WTC11 (cell line): ENCODE measurements around the gene NPDC1. TPM values are rescaled to one million over a fixed set of nuclear protein-coding genes. Genes with fewer than 3 reads are reported as not detected.

Experiments
- ATAC-seq: fragments of 200-7000 bp; cut with Tn5 transposase; 2 replicates; pipeline ENCODE4 v1.10.0; 2021; ENCODE audit warnings: mild to moderate bottlenecking, moderate library complexity
- CTCF ChIA-PET: fragments of 300-600 bp; sonication (Branson Sonifier 250); formaldehyde crosslinking; loops from one replicate; lab custom pipeline; 2021; ENCODE audit warnings: antibody characterized with exemption; lab: Charles Lee
- POLR2A ChIA-PET: fragments of 350-600 bp; sonication (Branson Sonifier 250); formaldehyde crosslinking; loops from one replicate; lab custom pipeline; 2021; ENCODE audit warnings: antibody characterized with exemption; lab: Charles Lee
- DNase-seq: peaks from one replicate; pipeline ENCODE4 v3.0.0; 2021; ENCODE audit warnings: low spot score
- H3K27ac Mint-ChIP-seq: 2 replicates; pipeline ENCODE4 v1.8.0; 2021; ENCODE audit warnings: mixed read lengths
- H3K27me3 Mint-ChIP-seq: 2 replicates; pipeline ENCODE4 v1.8.0; 2021; ENCODE audit warnings: low read depth, mild to moderate bottlenecking, moderate library complexity, mixed read lengths
- H3K36me3 Mint-ChIP-seq: 2 replicates; pipeline ENCODE4 v1.8.0; 2021; ENCODE audit warnings: mixed read lengths
- H3K4me1 Mint-ChIP-seq: 2 replicates; pipeline ENCODE4 v1.8.0; 2022; ENCODE audit warnings: mixed read lengths
- H3K4me3 Mint-ChIP-seq: 2 replicates; pipeline ENCODE4 v1.8.0; 2021; ENCODE audit warnings: mild to moderate bottlenecking, moderate library complexity, mixed read lengths
- H3K9me3 Mint-ChIP-seq: 2 replicates; pipeline ENCODE4 v1.8.0; 2021; ENCODE audit warnings: mixed read lengths
- CBFB ChIP-seq: sonication (generic); formaldehyde crosslinking; IDR thresholded peaks from 2 replicates; pipeline ENCODE4 v1.8.1; 2022; ENCODE audit warnings: mild to moderate bottlenecking, low read depth, missing genetic modification reagents
- CREM ChIP-seq: sonication (generic); formaldehyde crosslinking; IDR thresholded peaks from 2 replicates; pipeline ENCODE4 v1.8.1; 2022; ENCODE audit warnings: mild to moderate bottlenecking, missing genetic modification reagents, moderate library complexity
- ETV6 ChIP-seq: sonication (generic); formaldehyde crosslinking; IDR thresholded peaks from 2 replicates; pipeline ENCODE4 v1.8.1; 2022; ENCODE audit warnings: mild to moderate bottlenecking, missing genetic modification reagents
- FOXK1 ChIP-seq: sonication (generic); formaldehyde crosslinking; IDR thresholded peaks from 2 replicates; pipeline ENCODE4 v1.8.0; 2022; ENCODE audit warnings: mild to moderate bottlenecking, moderate library complexity, missing genetic modification reagents
- FOXP1 ChIP-seq: sonication (generic); formaldehyde crosslinking; IDR thresholded peaks from 2 replicates; pipeline ENCODE4 v1.8.0; 2022; ENCODE audit warnings: missing genetic modification reagents, mild to moderate bottlenecking, moderate library complexity, borderline replicate concordance
- GTF2I ChIP-seq: fragments of 250-450 bp; sonication (Bioruptor Pico); conservative IDR thresholded peaks from 2 replicates; pipeline ENCODE4 v1.4.0; 2021; ENCODE audit warnings: mild to moderate bottlenecking
- HMGA2 ChIP-seq: fragments of 250-450 bp; sonication (Bioruptor Pico); IDR thresholded peaks from 2 replicates; pipeline ENCODE4 v1.4.0; 2021; ENCODE audit warnings: mild to moderate bottlenecking, moderate library complexity
- JUN ChIP-seq: sonication (generic); formaldehyde crosslinking; IDR thresholded peaks from 2 replicates; pipeline ENCODE4 v1.8.0; 2023; ENCODE audit warnings: mild to moderate bottlenecking, missing genetic modification reagents
- MXD4 ChIP-seq: fragments of 250-450 bp; sonication (Bioruptor Pico); IDR thresholded peaks from 2 replicates; pipeline ENCODE4 v1.8.0; 2021; ENCODE audit warnings: mild to moderate bottlenecking, moderate library complexity, borderline replicate concordance
- NFE2L1 ChIP-seq: sonication (generic); formaldehyde crosslinking; IDR thresholded peaks from 2 replicates; pipeline ENCODE4 v1.8.1; 2023; ENCODE audit warnings: missing genetic modification reagents
- NR1H2 ChIP-seq: sonication (generic); formaldehyde crosslinking; IDR thresholded peaks from 2 replicates; pipeline ENCODE4 v1.9.0; 2021; ENCODE audit warnings: mild to moderate bottlenecking, moderate library complexity, missing genetic modification reagents
- PREB ChIP-seq: sonication (generic); formaldehyde crosslinking; IDR thresholded peaks from 2 replicates; pipeline ENCODE4 v1.8.1; 2022; ENCODE audit warnings: mild to moderate bottlenecking, missing genetic modification reagents, moderate library complexity, borderline replicate concordance
- SMAD3 ChIP-seq: sonication (generic); formaldehyde crosslinking; IDR thresholded peaks from 2 replicates; pipeline ENCODE4 v1.8.0; 2022; ENCODE audit warnings: missing genetic modification reagents, mild to moderate bottlenecking, borderline replicate concordance
- ZNF219 ChIP-seq: sonication (generic); formaldehyde crosslinking; IDR thresholded peaks from 2 replicates; pipeline ENCODE4 v1.8.0; 2023; ENCODE audit warnings: missing genetic modification reagents, mild to moderate bottlenecking, borderline replicate concordance
- ZNF263 ChIP-seq: sonication (generic); formaldehyde crosslinking; IDR thresholded peaks from 2 replicates; pipeline ENCODE4 v1.8.1; 2022; ENCODE audit warnings: low read depth, mild to moderate bottlenecking, moderate library complexity, missing genetic modification reagents
- ZNF317 ChIP-seq: sonication (generic); formaldehyde crosslinking; IDR thresholded peaks from 2 replicates; pipeline ENCODE4 v1.8.1; 2023; ENCODE audit warnings: low read depth, mild to moderate bottlenecking, moderate library complexity, missing genetic modification reagents, borderline replicate concordance
- ZNF416 ChIP-seq: fragments of 250-450 bp; sonication (Bioruptor Pico); IDR thresholded peaks from 2 replicates; pipeline ENCODE4 v1.9.0; 2021; ENCODE audit warnings: mild to moderate bottlenecking, inconsistent platforms
- ZNF423 ChIP-seq: fragments of 250-450 bp; sonication (Bioruptor Pico); IDR thresholded peaks from 2 replicates; pipeline ENCODE4 v2.1.2; 2022; ENCODE audit warnings: mild to moderate bottlenecking, moderate library complexity
- total RNA-seq: library from RNA; stranded (reverse); gene quantifications from 3 replicates; pipeline ENCODE4 v1.2.3, GENCODE V29; 2021
- TF ChIP-seq, protein P1 (sequence below): fragments of 200-600 bp; IDR thresholded peaks from 2 replicates; pipeline ENCODE4 v1.8.0; 2022; ENCODE audit warnings: antibody characterized with exemption
- TF ChIP-seq, protein P2 (sequence below): fragments of 250-450 bp; sonication (Bioruptor Pico); IDR thresholded peaks from 2 replicates; pipeline ENCODE4 v1.9.0; 2021; ENCODE audit warnings: mild to moderate bottlenecking
- TF ChIP-seq, protein P3 (sequence below): sonication (generic); formaldehyde crosslinking; IDR thresholded peaks from 2 replicates; pipeline ENCODE4 v1.8.0; 2022; ENCODE audit warnings: missing genetic modification reagents
- TF ChIP-seq, protein P4 (sequence below): sonication (generic); formaldehyde crosslinking; IDR thresholded peaks from 2 replicates; pipeline ENCODE4 v1.8.1; 2023; ENCODE audit warnings: mild to moderate bottlenecking, missing genetic modification reagents, moderate library complexity

NPDC1 gene
- total RNA-seq, 1 experiment from 2014 or later, result 64.3 TPM

- Mint-ChIP-seq H3K27ac (no peak overlapping the region), H3K36me3 (peaks cover 3% of the 10 kb centered on the region), H3K4me1 (peaks cover 20% of the 10 kb centered on the region), H3K9me3 (no peaks in the 10 kb centered on the region), H3K4me3 (peak overlapping the region; percentile 69), H3K27me3 (no peaks in the 10 kb centered on the region)
- ATAC-seq (no peak), DNase-seq (no peak)
- CTCF ChIA-PET, result interaction anchor here (0.6 to 10.4 kb wide), 74 partner anchors 9 to 340 kb away, joined by 3 to 240 read pairs (median 7); partner anchors contain the start of genes ABCA2, CYSRT1, DPP7 and ENTPD2
- no peak for TF ChIP-seq PREB
- POLR2A ChIA-PET, result interaction anchor here (0.7 to 2.9 kb wide), 4 partner anchors 18 to 172 kb away, joined by 3 to 21 read pairs (median 4); partner anchors contain the start of genes MAN1B1 and TUBB4B
These were observed 22.8 kb upstream of the NPDC1 start for GRCh38 chr9:137068539-137069507.

GRCh38 chr9:137067860-137068538 is 22.0 kb upstream of the NPDC1 start:
- peak overlapping the region; percentile 69 for H3K4me3 Mint-ChIP-seq
- TF ChIP-seq GTF2I (CRISPR knock-in tag), result no peak
- no peak for TF ChIP-seq ETV6
- no peak for TF ChIP-seq MXD4 (CRISPR knock-in tag)
- no peak for TF ChIP-seq NR1H2 (CRISPR knock-in tag)
- no peak for TF ChIP-seq HMGA2 (CRISPR knock-in tag)
- TF ChIP-seq, protein P1, sequence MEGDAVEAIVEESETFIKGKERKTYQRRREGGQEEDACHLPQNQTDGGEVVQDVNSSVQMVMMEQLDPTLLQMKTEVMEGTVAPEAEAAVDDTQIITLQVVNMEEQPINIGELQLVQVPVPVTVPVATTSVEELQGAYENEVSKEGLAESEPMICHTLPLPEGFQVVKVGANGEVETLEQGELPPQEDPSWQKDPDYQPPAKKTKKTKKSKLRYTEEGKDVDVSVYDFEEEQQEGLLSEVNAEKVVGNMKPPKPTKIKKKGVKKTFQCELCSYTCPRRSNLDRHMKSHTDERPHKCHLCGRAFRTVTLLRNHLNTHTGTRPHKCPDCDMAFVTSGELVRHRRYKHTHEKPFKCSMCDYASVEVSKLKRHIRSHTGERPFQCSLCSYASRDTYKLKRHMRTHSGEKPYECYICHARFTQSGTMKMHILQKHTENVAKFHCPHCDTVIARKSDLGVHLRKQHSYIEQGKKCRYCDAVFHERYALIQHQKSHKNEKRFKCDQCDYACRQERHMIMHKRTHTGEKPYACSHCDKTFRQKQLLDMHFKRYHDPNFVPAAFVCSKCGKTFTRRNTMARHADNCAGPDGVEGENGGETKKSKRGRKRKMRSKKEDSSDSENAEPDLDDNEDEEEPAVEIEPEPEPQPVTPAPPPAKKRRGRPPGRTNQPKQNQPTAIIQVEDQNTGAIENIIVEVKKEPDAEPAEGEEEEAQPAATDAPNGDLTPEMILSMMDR, result peak; percentile 81
- TF ChIP-seq ZNF416 (CRISPR knock-in tag), result no peak
- TF ChIP-seq JUN (CRISPR knock-in tag), result no peak
- TF ChIP-seq, protein P2, sequence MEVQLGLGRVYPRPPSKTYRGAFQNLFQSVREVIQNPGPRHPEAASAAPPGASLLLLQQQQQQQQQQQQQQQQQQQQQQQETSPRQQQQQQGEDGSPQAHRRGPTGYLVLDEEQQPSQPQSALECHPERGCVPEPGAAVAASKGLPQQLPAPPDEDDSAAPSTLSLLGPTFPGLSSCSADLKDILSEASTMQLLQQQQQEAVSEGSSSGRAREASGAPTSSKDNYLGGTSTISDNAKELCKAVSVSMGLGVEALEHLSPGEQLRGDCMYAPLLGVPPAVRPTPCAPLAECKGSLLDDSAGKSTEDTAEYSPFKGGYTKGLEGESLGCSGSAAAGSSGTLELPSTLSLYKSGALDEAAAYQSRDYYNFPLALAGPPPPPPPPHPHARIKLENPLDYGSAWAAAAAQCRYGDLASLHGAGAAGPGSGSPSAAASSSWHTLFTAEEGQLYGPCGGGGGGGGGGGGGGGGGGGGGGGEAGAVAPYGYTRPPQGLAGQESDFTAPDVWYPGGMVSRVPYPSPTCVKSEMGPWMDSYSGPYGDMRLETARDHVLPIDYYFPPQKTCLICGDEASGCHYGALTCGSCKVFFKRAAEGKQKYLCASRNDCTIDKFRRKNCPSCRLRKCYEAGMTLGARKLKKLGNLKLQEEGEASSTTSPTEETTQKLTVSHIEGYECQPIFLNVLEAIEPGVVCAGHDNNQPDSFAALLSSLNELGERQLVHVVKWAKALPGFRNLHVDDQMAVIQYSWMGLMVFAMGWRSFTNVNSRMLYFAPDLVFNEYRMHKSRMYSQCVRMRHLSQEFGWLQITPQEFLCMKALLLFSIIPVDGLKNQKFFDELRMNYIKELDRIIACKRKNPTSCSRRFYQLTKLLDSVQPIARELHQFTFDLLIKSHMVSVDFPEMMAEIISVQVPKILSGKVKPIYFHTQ (CRISPR knock-in tag), result no peak
- TF ChIP-seq FOXP1 (CRISPR knock-in tag), result 0 out of 2 replicates have a peak, but pooled peaks have one; percentile 24
- TF ChIP-seq ZNF263 (CRISPR knock-in tag), result no peak
- no peak for TF ChIP-seq ZNF317 (CRISPR knock-in tag)
- no peak for TF ChIP-seq FOXK1 (CRISPR knock-in tag)
- no peak for TF ChIP-seq ZNF219 (CRISPR knock-in tag)
- TF ChIP-seq, protein P3, sequence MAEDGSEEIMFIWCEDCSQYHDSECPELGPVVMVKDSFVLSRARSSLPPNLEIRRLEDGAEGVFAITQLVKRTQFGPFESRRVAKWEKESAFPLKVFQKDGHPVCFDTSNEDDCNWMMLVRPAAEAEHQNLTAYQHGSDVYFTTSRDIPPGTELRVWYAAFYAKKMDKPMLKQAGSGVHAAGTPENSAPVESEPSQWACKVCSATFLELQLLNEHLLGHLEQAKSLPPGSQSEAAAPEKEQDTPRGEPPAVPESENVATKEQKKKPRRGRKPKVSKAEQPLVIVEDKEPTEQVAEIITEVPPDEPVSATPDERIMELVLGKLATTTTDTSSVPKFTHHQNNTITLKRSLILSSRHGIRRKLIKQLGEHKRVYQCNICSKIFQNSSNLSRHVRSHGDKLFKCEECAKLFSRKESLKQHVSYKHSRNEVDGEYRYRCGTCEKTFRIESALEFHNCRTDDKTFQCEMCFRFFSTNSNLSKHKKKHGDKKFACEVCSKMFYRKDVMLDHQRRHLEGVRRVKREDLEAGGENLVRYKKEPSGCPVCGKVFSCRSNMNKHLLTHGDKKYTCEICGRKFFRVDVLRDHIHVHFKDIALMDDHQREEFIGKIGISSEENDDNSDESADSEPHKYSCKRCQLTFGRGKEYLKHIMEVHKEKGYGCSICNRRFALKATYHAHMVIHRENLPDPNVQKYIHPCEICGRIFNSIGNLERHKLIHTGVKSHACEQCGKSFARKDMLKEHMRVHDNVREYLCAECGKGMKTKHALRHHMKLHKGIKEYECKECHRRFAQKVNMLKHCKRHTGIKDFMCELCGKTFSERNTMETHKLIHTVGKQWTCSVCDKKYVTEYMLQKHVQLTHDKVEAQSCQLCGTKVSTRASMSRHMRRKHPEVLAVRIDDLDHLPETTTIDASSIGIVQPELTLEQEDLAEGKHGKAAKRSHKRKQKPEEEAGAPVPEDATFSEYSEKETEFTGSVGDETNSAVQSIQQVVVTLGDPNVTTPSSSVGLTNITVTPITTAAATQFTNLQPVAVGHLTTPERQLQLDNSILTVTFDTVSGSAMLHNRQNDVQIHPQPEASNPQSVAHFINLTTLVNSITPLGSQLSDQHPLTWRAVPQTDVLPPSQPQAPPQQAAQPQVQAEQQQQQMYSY, result no peak
- TF ChIP-seq NFE2L1, result no peak
- no peak for TF ChIP-seq CREM (CRISPR knock-in tag)
- no peak for TF ChIP-seq CBFB (CRISPR knock-in tag)
- peak; percentile 84 for TF ChIP-seq ZNF423 (CRISPR knock-in tag)
- no peak for TF ChIP-seq SMAD3 (CRISPR knock-in tag)
- TF ChIP-seq, protein P4, sequence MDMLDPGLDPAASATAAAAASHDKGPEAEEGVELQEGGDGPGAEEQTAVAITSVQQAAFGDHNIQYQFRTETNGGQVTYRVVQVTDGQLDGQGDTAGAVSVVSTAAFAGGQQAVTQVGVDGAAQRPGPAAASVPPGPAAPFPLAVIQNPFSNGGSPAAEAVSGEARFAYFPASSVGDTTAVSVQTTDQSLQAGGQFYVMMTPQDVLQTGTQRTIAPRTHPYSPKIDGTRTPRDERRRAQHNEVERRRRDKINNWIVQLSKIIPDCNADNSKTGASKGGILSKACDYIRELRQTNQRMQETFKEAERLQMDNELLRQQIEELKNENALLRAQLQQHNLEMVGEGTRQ, result no peak

More at GRCh38 chr9:137067860-137068538, 22.0 kb upstream of the NPDC1 start:
- POLR2A ChIA-PET, result interaction anchor here (0.6 to 1.0 kb wide), 5 partner anchors 19 to 268 kb away, joined by 3 to 4 read pairs (median 3); partner anchors contain the start of genes MAN1B1 and TUBB4B
- Mint-ChIP-seq H3K4me1 (peaks cover 20% of the 10 kb centered on the region), H3K27ac (peak overlapping the region; percentile 90), H3K36me3 (peaks cover 3% of the 10 kb centered on the region), H3K27me3 (no peaks in the 10 kb centered on the region), H3K9me3 (no peaks in the 10 kb centered on the region)
- ATAC-seq (peak; percentile 62), DNase-seq (peak; percentile 90)
- CTCF ChIA-PET, result interaction anchor here (0.6 to 10.4 kb wide), 84 partner anchors 10 to 725 kb away, joined by 3 to 240 read pairs (median 5); partner anchors contain the start of genes ABCA2, AJM1, CLIC3 and CYSRT1
